NCI-H2081 (cell line): ENCODE results near the gene SLC25A17.
"Not testable (repeated sequence)": the region's sequence is repeated elsewhere in the genome, so short reads cannot be mapped to it uniquely, and the experiment has no call there.

Experiments
- DNase-seq, 2 experiments: peaks; one replicate each; lab custom pipeline; 2025; lab: John Stamatoyannopoulos, UW

Gene SLC25A17, protein sequence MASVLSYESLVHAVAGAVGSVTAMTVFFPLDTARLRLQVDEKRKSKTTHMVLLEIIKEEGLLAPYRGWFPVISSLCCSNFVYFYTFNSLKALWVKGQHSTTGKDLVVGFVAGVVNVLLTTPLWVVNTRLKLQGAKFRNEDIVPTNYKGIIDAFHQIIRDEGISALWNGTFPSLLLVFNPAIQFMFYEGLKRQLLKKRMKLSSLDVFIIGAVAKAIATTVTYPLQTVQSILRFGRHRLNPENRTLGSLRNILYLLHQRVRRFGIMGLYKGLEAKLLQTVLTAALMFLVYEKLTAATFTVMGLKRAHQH

GRCh38 chr22:40818747-40819598 lies at the start of gene SLC25A17:
TSS of gene SLC25A17 (minus strand) at chr22:40819346. CDS start at chr22:40819248, 98 bp downstream.
- peak; percentile 80 to 84 for DNase-seq

DNA sequence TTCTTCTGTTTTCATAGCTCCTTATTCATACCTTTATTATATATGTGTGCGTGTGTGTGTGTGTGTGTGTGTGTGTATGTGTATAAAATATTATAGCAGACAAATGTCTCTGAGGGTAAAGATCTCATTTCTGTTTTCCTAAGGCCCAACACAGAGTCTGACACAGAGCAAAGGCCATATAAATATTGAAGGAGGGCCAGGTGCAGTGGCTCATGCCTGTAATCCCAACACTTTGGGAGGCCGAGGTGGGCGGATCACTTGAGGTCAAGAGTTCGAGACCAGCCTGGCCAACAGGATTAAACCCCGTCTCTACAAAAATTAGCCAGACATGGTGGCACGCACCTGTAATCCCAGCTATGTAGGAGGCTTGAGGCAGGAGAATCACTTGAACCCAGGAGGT lies 49.2 kb upstream of the SLC25A17 start:
- DNase-seq, result not testable (repeated sequence)

- DNase-seq, result no peak
These were observed 48.0 kb upstream of the SLC25A17 start for GRCh38 chr22:40867109-40867508.

DNA sequence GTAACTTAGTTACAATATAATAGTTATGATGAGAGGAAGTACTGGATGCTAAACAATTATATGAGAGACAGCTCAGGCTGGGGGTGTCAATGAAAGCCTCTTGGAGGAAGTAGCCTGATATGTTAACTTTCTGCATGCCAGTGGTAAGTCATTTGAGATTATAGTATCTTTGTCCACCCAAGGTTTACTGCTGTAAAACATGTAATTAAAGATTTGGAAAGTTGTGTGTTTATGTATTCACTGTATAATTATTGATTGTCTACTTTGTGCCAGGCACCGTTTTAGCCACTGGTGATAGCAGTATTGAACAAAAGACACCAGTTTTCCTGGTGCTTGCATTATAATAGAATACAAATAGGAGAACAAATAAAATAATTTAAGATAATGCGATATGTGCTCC lies 43.4 kb upstream of the SLC25A17 start:
- no peak for DNase-seq

DNA sequence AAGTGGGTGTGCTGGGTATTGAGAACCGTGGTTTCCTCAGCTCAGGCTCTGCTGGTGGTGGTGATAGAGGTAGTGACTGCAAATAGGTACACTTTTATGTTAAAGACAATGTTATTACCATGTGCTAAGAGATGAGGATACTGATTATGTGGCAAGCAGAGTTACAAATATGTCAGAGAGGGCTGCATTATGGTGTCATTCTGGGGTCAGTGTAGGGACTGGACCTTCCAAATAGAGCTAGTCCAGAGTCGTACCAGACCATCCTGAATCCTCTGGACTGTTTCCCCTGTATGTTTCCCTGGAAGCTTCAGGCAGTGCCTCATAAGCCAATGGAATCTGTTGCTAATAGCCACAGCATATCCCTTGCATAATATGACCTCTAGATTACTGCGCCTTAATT lies 42.9 kb upstream of the SLC25A17 start, which contains the start of gene DNAJB7:
DNAJB7 (minus strand) TSS at position 101 of the 400 bp plus-strand sequence. CDS start 119 bp downstream, outside the sequence.
- no peak for DNase-seq

GRCh38 chr22:40857309-40857855 lies 38.2 kb upstream of the SLC25A17 start:
- no peak for DNase-seq

DNA sequence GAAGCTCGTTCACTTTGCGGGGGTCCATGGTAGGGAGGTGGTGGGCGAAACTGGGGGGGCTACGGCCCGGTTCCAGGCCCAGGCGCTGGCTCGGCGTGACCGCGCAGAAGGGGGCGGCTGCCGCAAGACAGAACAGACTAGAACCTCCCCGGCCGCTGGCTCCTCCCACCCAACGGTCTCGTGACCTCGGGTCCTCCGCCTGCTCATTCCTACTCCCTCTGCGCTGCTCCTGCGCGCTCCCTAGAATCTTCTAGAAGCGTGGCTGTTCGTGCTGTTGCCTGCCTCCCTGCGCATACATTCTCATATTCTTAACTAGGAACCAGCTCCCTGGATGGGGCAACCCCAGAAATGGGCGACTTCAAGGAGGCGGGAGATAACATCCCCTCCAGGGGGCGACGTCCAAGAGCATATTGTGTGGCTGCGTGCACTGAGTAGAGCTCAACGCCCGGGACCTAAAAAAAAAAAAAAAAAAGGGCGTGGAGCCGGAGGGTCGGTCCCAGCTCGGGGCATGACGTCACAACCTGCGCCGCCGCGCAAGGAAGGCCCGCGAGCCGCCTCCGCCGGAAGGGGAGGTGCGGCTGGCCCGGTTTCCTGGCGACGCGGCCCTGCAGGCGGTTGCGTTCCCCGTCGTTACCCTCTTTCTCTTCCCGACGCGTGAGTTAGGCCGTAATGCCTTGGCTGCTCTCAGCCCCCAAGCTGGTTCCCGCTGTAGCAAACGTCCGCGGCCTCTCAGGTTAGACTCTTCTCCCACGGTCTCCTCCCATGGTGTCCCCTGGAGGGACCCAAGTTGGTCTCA lies 37.6 kb upstream of the SLC25A17 start, which contains the start of the genes ST13 and XPNPEP3:
ST13 (minus strand) TSS at position 127 of the 796 bp plus-strand sequence; CDS start at position 28, 99 bp downstream.
XPNPEP3 (plus strand) TSS at position 636 of the 796 bp plus-strand sequence; CDS start at position 670, 34 bp downstream.
- peak; percentile 89 to 92 for DNase-seq

DNA sequence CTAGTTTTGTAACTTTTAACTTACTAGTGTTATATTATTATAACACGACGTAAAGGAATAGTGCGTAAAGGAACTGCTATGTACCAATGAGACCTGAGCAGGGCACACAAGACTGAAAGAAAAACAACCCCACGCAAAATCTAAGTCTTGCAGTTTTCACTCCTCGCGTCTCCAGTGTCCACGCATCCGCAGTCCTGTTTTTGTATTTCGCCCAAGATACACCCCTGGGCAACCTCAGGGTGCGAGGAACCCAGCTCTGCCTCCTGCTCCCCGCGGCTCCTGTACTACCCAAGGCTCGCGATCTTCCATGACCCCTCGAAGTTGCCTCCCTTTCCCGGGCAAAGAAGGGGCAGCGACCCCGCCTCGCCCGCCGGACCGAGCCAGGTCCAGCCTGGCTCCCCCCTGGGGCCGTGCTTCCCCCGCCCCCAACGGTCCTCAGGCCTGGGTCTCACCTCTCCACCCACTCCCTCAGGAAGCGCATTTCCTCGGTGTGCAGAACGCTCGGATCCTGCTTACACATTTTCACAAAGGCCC lies 36.9 kb upstream of the SLC25A17 start:
- peak; percentile 0 to 22 for DNase-seq

GRCh38 chr22:40855071-40855978 lies 36.2 kb upstream of the SLC25A17 start:
- DNase-seq, result peak; percentile 0 to 22

- no peak for DNase-seq
These were observed 34.8 kb upstream of the SLC25A17 start for GRCh38 chr22:40853961-40854360.

GRCh38 chr22:40853333-40853732 lies 34.2 kb upstream of the SLC25A17 start:
- DNase-seq, result no peak

DNA sequence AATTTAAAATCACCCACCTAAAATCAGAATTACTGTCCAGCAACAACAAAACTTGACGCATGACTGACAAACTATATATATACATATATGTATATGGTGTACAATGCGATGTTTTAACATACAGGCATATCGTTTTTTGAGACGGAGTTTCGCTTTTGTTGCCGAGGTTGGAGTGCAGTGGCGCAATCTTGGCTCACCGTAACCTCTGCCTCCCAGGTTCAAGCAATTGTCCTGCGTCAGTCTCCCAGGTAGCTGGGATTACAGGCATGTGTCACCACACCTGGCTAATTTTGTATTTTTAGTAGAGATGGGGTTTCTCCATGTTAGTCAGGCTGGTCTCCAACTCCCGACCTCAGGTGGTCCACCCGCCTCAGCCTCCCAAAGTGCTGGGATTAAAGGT lies 26.7 kb upstream of the SLC25A17 start:
- not testable (repeated sequence) for DNase-seq

DNA sequence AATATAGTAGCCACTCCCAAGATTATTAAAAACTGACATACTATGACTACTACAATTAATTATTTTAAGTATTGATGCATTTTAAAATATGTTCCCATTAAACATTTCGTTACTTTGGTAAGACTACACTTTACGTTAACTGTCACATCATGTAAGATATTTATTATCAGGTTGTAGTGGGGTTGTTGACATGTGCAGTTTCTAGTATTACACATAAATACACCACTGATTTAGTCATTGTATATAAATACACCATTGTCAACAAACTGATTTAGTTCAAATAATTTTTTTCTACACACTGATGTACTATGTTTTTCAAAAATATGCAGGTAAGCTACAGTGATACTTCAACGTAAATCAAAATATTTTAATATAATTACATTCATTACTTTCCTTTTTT lies 25.8 kb upstream of the SLC25A17 start:
- no peak for DNase-seq

- DNase-seq, result no peak
These were observed 19.3 kb upstream of the SLC25A17 start for GRCh38 chr22:40838486-40838885.

DNA sequence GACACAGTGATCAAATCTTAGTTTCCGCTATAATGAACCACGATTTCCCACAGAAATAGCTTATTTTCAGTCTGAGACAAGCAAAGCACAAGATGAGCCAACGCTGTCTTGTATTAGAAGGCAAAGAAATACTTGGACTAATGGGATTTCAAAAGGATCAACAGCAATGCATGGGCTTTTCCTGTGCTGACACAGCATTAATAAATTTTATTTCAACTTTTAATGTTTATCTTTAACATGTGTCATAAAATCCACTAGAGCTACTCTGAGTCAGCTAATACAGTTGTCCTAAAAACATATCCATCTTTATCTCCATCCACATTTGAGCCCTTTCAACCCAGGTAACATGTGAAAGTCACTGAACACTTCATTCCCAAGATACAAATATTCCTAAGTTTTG lies 15.5 kb upstream of the SLC25A17 start:
- no peak for DNase-seq

GRCh38 chr22:40829131-40829530 lies 10.0 kb upstream of the SLC25A17 start:
- no peak for DNase-seq

DNA sequence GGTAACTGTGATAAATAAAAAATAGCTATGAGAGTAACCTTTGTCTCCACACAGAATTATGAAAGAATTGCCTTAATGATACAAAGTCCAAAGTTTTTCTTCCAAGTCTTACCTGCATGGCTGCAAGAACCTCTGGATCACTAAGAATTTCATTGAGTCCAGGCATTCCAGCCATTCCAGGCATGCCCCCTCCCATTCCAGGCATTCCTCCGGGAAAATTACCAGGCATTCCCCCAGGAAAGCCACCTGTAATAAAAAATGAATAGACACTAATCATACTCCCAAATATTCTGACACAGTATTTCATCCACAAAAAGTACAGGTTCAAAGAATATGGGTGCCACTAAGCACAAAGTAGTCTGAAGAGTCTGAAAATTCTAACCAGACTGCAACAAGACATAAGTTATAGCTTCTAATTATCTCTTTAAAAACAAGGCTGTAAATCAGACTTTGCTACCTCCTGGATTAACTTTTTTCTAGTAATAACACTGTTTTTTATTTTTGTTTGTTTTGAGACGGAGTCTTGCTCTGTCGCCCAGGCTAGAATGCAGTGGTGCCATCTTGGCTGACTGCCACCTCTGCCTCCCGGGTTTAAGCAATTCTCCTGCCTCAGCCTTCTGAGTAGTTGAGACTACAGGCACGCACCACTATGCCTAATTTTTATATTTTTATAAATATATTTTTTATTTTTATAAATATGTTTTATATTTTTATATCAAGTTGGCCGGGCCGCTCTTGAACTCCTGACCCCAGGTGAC lies 8.0 kb upstream of the SLC25A17 start:
- DNase-seq, result no peak

GRCh38 chr22:40826292-40826691 lies 7.1 kb upstream of the SLC25A17 start:
- DNase-seq, result not testable (repeated sequence)

DNA sequence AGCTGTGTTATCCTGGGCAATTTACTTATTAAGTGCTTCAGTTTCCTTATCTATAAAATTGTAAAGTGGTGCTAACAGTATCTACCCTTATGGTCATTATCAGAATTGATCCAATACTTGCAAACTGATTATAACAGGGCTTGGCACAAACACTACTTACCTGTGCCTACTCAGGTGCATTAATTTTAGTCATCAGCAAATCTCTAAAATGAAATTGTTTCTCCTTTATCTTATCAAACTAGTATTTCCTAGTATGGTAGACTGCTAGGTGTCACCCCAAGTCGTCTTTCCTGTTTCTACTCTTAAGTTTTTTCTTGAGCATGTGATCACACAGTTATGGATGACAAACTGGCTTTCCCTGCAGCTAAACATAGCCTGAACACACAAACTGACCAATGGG lies 4.3 kb upstream of the SLC25A17 start:
- DNase-seq, result no peak
